HG02571 (cell line): ENCODE results near the gene CLSTN2.

ENCODE experiments used
- ATAC-seq: cut with Tn5 transposase; IDR thresholded peaks from one replicate; pipeline ENCODE4 v1.9.1; 2021; ENCODE audit warnings: mild to moderate bottlenecking, moderate library complexity; ENCODE audit not compliant: unreplicated experiment

Gene CLSTN2

GRCh38 chr3:140050396-140050795, 115.4 kb downstream of the CLSTN2 start:
- no peak for ATAC-seq

DNA sequence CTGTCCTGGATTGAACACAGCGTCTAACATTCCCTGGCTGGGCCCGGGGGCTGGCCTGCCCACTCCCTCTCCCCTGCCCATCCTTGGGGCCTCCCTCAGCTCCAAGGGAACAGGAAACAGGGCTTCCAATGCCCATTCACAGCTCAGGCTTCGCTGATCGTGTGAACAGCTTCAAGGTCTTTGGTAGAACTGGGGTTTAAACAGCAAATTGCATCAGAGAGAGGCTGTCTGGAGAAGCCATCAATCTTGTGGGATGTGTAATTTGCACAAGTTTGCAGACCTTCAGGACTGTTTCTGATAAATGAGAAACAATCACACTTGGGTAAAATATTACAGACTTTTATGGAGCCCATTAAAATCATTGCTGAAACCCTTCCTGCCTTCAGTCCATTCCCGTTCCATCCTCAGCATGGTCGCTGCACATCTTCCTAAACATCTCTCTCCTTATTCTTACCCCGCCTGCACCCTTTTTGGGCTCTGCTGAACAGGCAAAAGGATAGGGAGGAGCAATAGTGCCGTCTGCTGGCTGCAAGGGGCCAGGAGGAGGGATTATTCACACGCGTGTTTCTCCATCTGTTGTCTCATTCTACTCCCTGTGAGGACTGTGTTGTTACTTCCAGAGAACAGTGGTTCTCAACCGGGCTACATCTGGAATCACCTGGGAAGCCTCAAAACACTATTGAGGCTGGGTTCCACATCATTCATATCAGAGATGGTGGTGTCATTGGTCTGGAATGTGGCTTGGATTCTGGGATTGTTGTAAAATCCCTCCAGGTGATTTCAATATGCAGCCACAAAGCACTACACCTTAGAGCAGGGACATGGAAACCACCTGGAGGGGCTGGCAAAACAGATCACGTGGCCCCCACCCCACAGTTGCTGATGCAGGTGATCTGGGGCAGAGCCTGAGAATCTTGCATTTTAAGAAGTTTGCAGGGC, 116.3 kb downstream of the CLSTN2 start:
- no peak for ATAC-seq

DNA sequence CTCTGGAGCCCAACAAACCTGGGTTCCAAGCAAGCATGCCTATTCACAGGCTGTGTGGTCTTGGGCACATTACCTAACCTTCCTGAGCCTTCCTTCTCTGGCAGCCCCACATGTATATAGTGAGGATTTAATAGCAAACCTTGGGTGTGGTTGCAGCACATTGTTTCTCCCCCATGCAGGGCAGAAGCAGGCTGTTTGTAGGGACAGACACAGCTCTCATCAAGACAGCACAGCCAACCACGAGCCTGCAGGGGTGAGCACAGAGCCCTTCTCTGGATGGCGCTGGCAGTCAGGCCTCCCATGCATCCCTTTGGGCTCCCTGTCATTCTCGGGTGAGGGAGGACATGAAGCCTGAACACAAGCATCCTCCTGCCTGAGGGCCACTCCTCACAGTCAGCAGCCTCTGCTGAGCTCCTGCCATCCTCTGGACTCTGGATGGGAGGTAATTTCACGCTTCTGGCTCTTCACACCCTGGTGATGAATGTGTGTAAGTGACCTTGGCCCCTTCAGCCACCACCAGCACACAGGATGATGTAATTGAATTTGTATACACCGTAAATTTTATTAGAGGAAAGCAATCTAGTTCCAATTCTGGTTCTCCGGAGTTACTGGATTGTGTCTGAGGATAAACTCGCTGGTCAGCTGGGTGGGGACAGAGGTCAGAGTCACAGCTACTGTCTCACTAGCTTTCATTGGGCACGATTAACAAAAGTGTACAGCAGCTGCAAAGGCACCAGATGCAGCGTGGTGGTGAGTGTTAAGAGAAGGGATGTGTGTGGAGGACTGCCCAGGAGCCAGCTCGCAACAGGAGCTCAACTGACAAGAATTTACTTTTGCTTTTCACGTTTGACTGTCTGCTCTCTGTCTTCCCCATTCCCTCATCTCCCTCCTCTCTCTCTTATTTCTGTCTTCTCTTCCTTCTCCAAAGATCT, 118.1 kb downstream of the CLSTN2 start:
- ATAC-seq, result no peak

DNA sequence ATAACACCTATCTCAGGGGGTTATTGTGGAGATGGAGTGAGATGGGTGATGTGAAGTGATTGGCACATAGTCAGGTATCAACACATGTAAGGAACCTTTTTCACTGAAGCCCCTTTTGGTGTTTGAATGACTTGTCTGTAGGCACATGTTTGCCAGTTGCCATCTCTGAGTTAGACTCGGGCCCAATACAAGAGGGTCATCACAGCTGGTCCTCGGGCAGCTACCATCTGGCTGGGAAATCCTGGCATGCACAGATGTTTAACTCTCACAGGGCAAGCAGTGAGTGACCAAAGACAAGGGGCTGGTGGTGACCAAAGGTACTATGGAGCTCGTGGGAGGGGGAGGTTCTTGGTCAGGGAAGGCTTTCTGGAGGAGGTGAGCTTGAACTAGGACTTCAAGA, 118.8 kb downstream of the CLSTN2 start:
- no peak for ATAC-seq

DNA sequence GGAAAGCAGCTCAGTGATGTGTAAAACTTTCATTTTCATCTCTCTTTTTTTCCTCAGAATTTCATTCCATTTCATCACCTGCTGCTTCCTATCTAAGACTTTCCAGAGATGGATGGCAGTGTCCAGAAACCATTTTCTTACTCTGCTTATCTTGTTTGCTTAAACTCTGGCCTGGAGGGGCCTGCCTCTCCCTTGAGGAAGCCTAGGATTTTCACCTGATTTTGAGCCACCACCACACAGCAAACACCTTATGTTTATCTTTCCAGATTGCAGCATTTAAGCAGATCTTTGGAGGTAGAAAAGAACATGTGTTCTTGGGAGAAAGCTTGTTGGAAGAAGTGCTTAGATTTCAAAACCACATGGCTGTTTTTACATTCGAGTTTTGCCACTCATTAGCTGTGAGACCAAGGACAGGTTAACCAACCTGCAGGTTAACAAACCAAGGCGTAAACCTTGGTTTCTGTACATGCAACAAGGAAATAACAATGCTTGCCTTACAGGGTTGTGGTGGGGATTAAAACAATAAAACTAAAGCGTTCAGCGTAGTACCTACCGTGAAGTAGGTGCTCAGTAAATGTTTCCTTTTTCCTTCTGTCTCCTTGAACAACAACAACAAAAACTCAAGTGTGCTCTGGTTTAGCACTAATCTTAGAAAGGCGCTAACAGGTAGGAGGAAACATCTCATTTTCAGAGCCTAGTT, 120.3 kb downstream of the CLSTN2 start:
- no peak for ATAC-seq

GRCh38 chr3:140056047-140056446, 121.1 kb downstream of the CLSTN2 start:
- no peak for ATAC-seq

GRCh38 chr3:140061211-140061610, 126.2 kb downstream of the CLSTN2 start:
- ATAC-seq, result no peak

DNA sequence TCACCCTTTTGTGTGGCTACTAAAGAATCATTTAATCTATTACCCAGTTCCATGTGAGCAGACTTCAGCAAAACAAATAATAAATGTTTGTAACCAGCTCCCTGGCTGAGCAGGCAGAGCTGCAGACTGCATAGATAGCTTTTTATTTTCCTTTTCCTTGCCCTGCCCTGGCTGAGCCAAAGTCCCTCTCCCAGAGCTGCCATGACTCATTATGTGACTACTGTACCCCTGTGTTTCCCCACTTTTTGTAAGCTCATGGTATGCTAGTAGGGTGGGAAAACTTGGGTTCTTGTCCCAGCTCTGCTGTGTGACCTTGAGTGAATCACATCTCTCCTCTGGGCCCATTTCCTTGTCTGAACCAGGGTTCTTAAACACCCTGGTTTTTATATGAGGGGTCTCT, 127.5 kb downstream of the CLSTN2 start:
- ATAC-seq, result no peak

GRCh38 chr3:140067487-140067886, 132.5 kb downstream of the CLSTN2 start:
- no peak for ATAC-seq

DNA sequence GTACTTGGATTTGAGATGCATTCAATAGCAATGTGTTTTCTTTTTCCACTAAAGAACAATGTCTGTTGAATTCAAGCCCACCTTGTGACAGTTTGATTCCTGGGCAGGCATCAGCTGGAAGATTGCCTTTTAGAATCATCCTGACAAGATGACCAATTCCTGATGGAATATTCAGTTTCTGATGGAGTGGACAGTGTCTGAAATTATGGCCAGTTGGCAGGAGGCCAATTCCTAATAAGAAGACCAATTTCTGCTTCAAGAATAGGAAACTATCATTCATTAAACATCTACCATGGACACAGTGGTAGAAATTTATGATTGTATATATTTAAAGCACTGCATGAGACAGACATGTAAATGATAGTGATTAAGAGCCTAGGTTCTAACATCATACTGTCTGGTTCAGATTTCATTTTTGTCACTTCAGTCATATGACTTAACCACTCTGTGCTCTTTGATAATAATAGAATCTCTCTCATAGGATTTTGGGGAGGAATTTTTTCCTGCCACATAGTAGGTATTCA, 133.6 kb downstream of the CLSTN2 start:
- ATAC-seq, result no peak

- no peak for ATAC-seq
Observed at GRCh38 chr3:140073278-140074045, 138.5 kb downstream of the CLSTN2 start.

GRCh38 chr3:140076552-140076951, 141.6 kb downstream of the CLSTN2 start:
- no peak for ATAC-seq

DNA sequence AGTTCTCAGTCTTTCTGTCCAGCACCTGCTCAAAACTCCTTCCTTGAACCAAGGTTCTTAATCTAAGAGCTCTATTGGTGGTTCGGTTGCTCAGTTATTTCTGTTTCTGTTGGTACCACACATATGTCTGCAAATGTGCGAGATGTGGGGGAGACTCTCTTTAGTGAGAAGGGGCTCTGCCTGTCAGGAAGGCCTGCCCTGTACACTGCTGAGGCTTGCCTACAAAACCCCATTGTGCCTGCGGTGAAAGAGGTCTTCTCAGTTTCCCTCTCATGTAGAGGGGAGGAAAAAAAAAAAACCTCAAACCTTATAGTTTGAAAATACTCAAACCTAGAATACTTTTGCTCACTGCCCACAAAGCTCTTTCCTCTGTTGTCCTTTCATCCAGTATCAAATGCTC, 142.4 kb downstream of the CLSTN2 start:
- no peak for ATAC-seq

DNA sequence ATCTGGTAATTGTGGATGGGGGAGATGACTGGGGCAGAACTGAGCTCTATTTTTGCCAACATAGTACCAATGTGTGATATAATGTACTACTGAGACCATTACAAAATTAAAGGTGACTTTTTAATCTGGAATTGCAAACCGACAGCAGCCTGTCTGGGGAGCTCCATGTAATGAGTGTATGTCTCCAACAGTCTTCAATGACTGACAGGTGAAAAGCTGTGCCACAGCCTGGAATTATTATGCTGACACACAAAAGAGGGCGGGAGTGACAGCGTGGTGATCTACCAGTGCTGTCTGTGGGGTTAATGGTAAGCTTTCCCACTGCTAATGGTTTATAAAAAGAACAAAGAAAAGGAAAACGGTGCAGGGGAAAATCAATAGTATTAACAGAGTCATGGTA, 143.4 kb downstream of the CLSTN2 start:
- no peak for ATAC-seq

- no peak for ATAC-seq
Observed at GRCh38 chr3:140078940-140079339, 144.0 kb downstream of the CLSTN2 start.

DNA sequence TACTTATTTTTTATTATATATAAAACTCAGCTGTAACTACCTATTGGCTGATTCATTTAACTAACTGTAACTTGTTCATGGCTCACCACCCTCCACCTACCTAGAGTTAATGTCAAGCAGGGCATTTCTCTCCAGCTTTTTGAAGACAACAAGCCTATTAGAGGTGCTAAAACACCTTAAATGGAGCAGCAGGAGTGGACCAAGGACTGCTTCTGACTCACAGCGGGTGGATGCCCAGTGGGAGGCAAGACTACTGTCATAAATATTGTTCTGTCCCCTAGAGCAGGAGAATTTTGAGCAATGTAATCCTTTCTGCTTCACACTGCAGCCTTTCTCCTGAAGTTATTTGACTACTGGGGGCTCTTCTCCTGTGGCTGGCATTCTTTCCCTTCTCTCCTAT, 146.9 kb downstream of the CLSTN2 start:
- no peak for ATAC-seq

- ATAC-seq, result no peak
Observed at GRCh38 chr3:140085001-140085400, 150.0 kb downstream of the CLSTN2 start.

- ATAC-seq, result no peak
Observed at GRCh38 chr3:140086642-140087041, 151.7 kb downstream of the CLSTN2 start.

DNA sequence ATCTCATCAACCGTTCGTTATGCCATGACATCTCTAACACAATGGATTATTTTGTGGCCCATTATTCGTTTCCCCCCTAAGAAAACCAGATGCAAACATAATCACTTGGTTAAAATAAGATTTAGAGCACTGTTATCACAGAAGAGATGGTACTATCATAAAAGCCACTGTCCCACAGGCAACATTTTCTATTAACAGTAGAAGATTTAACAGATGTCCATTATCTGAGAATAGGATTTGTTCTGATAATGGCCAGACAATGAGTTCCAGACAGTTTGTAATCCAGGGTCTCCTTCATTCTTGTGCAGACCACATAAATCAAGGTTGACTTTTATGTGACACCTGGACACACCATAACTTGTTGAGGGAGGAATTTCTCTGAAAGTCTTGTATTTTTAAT, 153.1 kb downstream of the CLSTN2 start:
- no peak for ATAC-seq

DNA sequence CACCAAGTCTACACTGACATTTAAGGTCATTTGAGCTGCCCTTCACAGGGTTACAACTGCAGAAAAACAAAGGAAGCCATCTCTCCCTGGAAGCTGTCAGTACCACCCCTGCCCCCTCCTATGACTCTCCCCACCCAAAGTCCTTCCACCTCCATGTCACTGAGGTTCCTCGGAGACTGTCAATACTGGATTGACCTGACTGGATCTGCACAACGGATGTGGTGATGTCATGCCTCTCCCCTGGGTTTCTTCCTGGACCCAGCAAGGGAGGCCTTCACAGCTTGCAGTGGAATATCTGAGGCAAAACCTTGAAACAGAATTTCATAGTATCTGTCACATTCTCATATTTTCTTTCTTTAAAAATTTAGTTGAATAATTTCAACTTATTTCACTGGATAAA, 153.5 kb downstream of the CLSTN2 start:
- ATAC-seq, result no peak
